ENCODE measurements around the gene BRCA2.
A peak's percentile ranks its signal among the peaks of the same experiment; 100 is the strongest.

BRCA2 gene

GRCh38 chr13:32390484-32390883 is 75.2 kb downstream of the BRCA2 start:
- H3K27ac Mint-ChIP-seq = no peak overlapping the region
- peaks cover 13% of the 10 kb centered on the region for H3K36me3 Mint-ChIP-seq
- no peaks in the 10 kb centered on the region for H3K4me1 Mint-ChIP-seq
- H3K27me3 Mint-ChIP-seq = no peaks in the 10 kb centered on the region
- H3K4me3 Mint-ChIP-seq = no peak overlapping the region
- H3K9me3 Mint-ChIP-seq = no peaks in the 10 kb centered on the region
- ATAC-seq = no peak

DNA sequence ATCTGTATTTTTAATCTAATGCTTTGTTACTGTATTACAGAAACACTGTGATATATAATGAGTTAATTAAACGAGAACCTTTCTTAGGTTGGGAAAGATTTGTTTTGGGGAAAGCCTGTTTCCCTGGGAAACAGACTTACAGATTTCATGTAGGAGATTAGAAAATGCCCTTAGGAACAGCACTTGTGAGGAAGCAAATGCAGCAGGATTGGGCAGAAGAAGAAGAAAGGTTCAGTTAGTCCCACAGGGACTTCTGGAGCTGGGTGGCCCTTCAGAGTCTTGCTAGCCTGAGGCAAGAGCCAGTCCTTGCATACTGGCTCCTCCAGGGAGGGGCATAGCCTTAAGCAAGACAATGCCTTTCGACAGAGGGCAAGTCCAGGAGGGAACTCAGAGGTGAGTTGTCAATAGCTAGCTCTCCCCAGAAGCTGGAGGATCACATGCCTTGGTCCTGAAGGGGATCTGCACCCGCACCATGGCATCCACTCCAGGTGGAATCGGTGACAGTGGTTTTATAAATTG is 75.9 kb downstream of the BRCA2 start:
- Mint-ChIP-seq H3K9me3 (no peaks in the 10 kb centered on the region), H3K36me3 (peaks cover 16% of the 10 kb centered on the region), H3K27me3 (no peaks in the 10 kb centered on the region), H3K4me3 (no peak overlapping the region), H3K27ac (no peak overlapping the region), H3K4me1 (no peaks in the 10 kb centered on the region)
- ATAC-seq = no peak

GRCh38 chr13:32403108-32403507 is 87.8 kb downstream of the BRCA2 start:
- H3K4me1 Mint-ChIP-seq = peaks cover 4% of the 10 kb centered on the region
- H3K27ac Mint-ChIP-seq = no peak overlapping the region
- no peak overlapping the region for H3K4me3 Mint-ChIP-seq
- no peaks in the 10 kb centered on the region for H3K27me3 Mint-ChIP-seq
- no peak for ATAC-seq
- peaks cover 52% of the 10 kb centered on the region for H3K36me3 Mint-ChIP-seq
- no peaks in the 10 kb centered on the region for H3K9me3 Mint-ChIP-seq

GRCh38 chr13:32407854-32408253 is 92.5 kb downstream of the BRCA2 start:
- Mint-ChIP-seq H3K27me3 (no peaks in the 10 kb centered on the region), H3K9me3 (no peaks in the 10 kb centered on the region), H3K27ac (peak overlapping the region; percentile 27), H3K4me1 (peaks cover 23% of the 10 kb centered on the region), H3K4me3 (no peak overlapping the region), H3K36me3 (peaks cover 61% of the 10 kb centered on the region)
- ATAC-seq = no peak

- H3K36me3 Mint-ChIP-seq = peaks cover 56% of the 10 kb centered on the region
Observed at GRCh38 chr13:32408296-32409000, 93.1 kb downstream of the BRCA2 start.

GRCh38 chr13:32409001-32409313 is 93.6 kb downstream of the BRCA2 start:
- Mint-ChIP-seq H3K36me3 (peaks cover 56% of the 10 kb centered on the region), H3K4me1 (peaks cover 23% of the 10 kb centered on the region), H3K27me3 (no peaks in the 10 kb centered on the region), H3K4me3 (no peak overlapping the region), H3K27ac (peak overlapping the region; percentile 27), H3K9me3 (no peaks in the 10 kb centered on the region)
- no peak for ATAC-seq

More at GRCh38 chr13:32408296-32409000, 93.1 kb downstream of the BRCA2 start:
- no peaks in the 10 kb centered on the region for H3K9me3 Mint-ChIP-seq
- peaks cover 23% of the 10 kb centered on the region for H3K4me1 Mint-ChIP-seq
- H3K4me3 Mint-ChIP-seq = no peak overlapping the region
- H3K27me3 Mint-ChIP-seq = no peaks in the 10 kb centered on the region
- H3K27ac Mint-ChIP-seq = peak overlapping the region; percentile 27
- ATAC-seq = no peak

GRCh38 chr13:32409561-32410421 is 94.5 kb downstream of the BRCA2 start:
- H3K9me3 Mint-ChIP-seq = no peaks in the 10 kb centered on the region
- peaks cover 23% of the 10 kb centered on the region for H3K4me1 Mint-ChIP-seq
- no peak overlapping the region for H3K4me3 Mint-ChIP-seq
- no peak overlapping the region for H3K27ac Mint-ChIP-seq
- peaks cover 50% of the 10 kb centered on the region for H3K36me3 Mint-ChIP-seq
- H3K27me3 Mint-ChIP-seq = no peaks in the 10 kb centered on the region
- ATAC-seq = no peak

DNA sequence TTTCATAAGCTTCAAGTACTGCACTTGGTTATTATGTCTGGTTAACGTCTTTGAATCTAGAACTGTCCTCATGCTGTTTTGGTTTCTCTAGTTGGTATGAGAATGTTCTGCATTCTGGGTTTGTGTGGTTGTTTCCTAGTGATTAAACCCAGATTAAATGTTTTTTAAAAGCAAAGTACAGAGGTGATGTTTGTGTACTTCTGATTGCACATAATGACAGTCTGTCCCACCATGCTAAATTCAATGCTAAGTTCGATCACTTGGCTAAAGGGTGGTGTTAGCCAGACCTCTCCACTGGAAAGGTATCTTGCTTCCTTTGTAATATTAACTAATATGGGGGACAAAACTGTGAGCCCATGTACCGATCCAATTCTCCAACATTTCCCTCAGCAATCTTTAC is 98.0 kb downstream of the BRCA2 start:
- no peak for ATAC-seq
- H3K36me3 Mint-ChIP-seq = peaks cover 49% of the 10 kb centered on the region
- H3K4me1 Mint-ChIP-seq = peaks cover 30% of the 10 kb centered on the region
- H3K4me3 Mint-ChIP-seq = no peak overlapping the region
- H3K27ac Mint-ChIP-seq = no peak overlapping the region
- no peaks in the 10 kb centered on the region for H3K27me3 Mint-ChIP-seq
- H3K9me3 Mint-ChIP-seq = no peaks in the 10 kb centered on the region

GRCh38 chr13:32414580-32414979 is 99.3 kb downstream of the BRCA2 start:
- Mint-ChIP-seq H3K27ac (no peak overlapping the region), H3K9me3 (no peaks in the 10 kb centered on the region), H3K4me1 (peaks cover 24% of the 10 kb centered on the region), H3K27me3 (no peaks in the 10 kb centered on the region), H3K4me3 (no peak overlapping the region), H3K36me3 (peaks cover 50% of the 10 kb centered on the region)
- ATAC-seq = no peak

GRCh38 chr13:32415019-32415418 is 99.7 kb downstream of the BRCA2 start:
- Mint-ChIP-seq H3K27me3 (no peaks in the 10 kb centered on the region), H3K36me3 (peaks cover 50% of the 10 kb centered on the region), H3K9me3 (no peaks in the 10 kb centered on the region), H3K4me3 (no peak overlapping the region), H3K27ac (no peak overlapping the region), H3K4me1 (peaks cover 20% of the 10 kb centered on the region)
- no peak for ATAC-seq

DNA sequence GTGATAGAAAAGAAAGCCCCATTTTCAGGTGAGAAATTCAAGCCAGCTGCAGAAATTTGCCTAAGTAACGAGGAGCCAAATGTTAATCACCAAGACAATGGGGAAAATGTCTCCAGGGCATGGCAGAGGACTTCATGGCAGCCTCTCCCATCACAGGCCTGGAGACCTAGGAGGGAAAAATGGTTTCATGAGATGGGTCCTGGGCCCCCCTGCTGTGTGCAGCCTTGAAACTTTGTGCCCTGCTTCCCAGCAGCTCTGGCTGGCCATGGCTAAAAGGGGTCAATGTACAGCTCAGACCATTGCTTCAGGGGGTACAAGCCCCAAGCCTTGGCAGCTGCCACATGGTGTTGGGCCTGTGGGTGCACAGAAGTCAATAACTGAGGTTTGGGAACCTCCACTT is 102.7 kb downstream of the BRCA2 start:
- H3K4me1 Mint-ChIP-seq = peaks cover 25% of the 10 kb centered on the region
- no peak overlapping the region for H3K27ac Mint-ChIP-seq

DNA sequence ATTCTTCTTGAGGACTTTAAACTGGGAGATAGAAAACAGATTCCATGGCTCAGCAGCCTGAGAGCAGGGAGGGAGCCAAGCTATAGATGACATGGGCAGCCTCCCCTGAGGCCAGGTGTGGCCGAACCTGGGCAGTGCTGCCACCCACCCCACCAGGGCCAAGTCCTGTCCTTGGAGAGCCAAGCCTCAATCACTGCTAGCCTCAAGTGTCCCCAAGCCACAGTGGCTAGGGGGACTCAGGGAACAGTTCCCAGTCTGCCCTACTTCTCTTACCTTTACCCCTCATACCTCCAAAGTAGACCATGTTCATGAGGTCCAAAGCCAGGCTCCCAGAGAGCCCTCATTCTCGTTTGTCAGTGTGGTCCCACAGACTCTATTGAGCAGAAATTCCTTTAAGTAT is 104.6 kb downstream of the BRCA2 start:
- Mint-ChIP-seq H3K4me3 (no peak overlapping the region), H3K4me1 (peaks cover 40% of the 10 kb centered on the region), H3K36me3 (peaks cover 74% of the 10 kb centered on the region), H3K9me3 (no peaks in the 10 kb centered on the region), H3K27ac (no peak overlapping the region), H3K27me3 (no peaks in the 10 kb centered on the region)
- ATAC-seq = no peak

More for the DNA sequence above, 102.7 kb downstream of the BRCA2 start:
- H3K27me3 Mint-ChIP-seq = no peaks in the 10 kb centered on the region
- H3K4me3 Mint-ChIP-seq = no peak overlapping the region
- no peak for ATAC-seq
- peaks cover 60% of the 10 kb centered on the region for H3K36me3 Mint-ChIP-seq
- no peaks in the 10 kb centered on the region for H3K9me3 Mint-ChIP-seq

GRCh38 chr13:32423592-32423991 is 108.3 kb downstream of the BRCA2 start:
- no peak for ATAC-seq
- no peak overlapping the region for H3K4me3 Mint-ChIP-seq
- no peaks in the 10 kb centered on the region for H3K27me3 Mint-ChIP-seq
- no peak overlapping the region for H3K27ac Mint-ChIP-seq
- peaks cover 70% of the 10 kb centered on the region for H3K36me3 Mint-ChIP-seq
- H3K4me1 Mint-ChIP-seq = peaks cover 49% of the 10 kb centered on the region
- H3K9me3 Mint-ChIP-seq = no peaks in the 10 kb centered on the region

DNA sequence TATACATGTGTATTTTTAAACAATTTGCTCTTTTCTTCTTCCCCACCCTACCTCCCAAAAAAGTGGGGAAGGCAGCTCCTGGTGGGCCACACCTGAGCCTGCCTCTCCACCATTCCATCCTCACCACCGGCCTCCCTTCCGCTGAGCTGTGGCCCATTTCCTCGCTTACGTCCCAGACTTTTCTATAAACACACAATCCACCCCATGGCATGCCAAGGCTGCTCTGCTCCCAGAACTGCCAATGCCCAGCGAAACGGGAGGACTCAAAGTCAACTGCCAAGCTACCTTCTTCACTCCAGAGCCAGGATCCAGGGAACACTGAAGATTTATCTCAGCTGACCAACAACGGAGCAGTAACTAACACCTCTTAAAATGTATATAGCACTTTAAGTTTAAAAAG is 109.8 kb downstream of the BRCA2 start:
- Mint-ChIP-seq H3K36me3 (peaks cover 55% of the 10 kb centered on the region), H3K4me1 (peaks cover 55% of the 10 kb centered on the region)

DNA sequence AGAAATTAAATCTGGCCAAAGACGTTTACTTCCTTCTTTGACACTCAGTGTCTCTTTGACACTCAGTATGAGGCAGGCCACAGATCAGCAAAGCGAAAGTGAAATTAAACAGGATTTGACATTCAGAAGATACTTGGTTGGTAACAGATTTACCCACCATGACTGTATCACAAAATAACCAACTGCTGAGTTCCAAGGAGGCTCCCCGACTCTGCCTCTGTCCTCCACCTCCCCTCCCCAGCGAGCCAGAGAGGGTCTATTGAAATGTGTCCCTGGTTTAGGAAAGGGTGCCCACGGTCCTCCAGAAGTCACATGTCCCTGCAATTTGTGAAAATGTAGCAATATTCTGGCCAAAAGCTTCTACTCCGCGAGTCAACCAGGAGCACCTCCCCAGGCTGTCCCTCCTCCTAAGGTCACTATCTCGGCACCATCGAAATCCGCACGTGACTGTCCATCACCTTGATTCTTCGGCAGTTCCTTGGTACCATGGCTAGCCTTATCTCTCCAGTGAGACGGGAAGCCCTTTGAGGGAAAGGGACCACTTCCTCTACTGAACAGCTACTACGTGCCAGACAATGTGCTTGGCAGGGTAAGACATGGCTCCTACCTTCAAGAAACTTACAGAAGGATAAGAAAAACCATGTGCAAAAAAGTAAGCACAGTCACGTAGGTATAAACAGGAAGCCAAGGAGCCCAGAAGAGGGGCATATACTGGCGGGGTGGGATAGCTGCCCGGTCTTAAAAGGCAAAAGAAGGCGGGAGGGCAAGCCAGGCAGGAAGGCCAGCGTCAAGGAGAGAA is 111.1 kb downstream of the BRCA2 start:
- Mint-ChIP-seq H3K9me3 (no peaks in the 10 kb centered on the region), H3K36me3 (peaks cover 44% of the 10 kb centered on the region), H3K27ac (peak overlapping the region; percentile 100), H3K4me1 (peaks cover 59% of the 10 kb centered on the region), H3K4me3 (peak overlapping the region; percentile 100), H3K27me3 (no peaks in the 10 kb centered on the region)
- peak; percentile 66 for ATAC-seq

More for the DNA sequence above, 109.8 kb downstream of the BRCA2 start:
- ATAC-seq = no peak
- H3K27me3 Mint-ChIP-seq = no peaks in the 10 kb centered on the region
- no peaks in the 10 kb centered on the region for H3K9me3 Mint-ChIP-seq
- H3K4me3 Mint-ChIP-seq = peak overlapping the region; percentile 73
- peak overlapping the region; percentile 100 for H3K27ac Mint-ChIP-seq
